ENCODE data around the gene SLIT3.

- no peak for TF ChIP-seq CTCF (IDR thresholded peaks at IDR 0.05; ENCODE audit: insufficient read depth, low read length, poor library complexity, severe bottlenecking)
- TF ChIP-seq EZH2phosphoT487 (conservative IDR thresholded peaks at IDR 0.05; ENCODE audit: low read length): no peak
These were observed 418.7 kb downstream of the SLIT3 start for GRCh38 chr5:168882283-168882682.

Data from SU-DHL-6 (cell line).